GM10266 (cell line): Measurements from ENCODE around the gene SRGAP2C.
"Not testable (repeated sequence)": the region's sequence is repeated elsewhere in the genome, so short reads cannot be mapped to it uniquely, and the experiment has no call there.

Experiments
- DNase-seq: peaks from one replicate; pipeline ENCODE4 v3.0.0; 2012; ENCODE audit errors: extremely low spot score

The SRGAP2C gene

DNA sequence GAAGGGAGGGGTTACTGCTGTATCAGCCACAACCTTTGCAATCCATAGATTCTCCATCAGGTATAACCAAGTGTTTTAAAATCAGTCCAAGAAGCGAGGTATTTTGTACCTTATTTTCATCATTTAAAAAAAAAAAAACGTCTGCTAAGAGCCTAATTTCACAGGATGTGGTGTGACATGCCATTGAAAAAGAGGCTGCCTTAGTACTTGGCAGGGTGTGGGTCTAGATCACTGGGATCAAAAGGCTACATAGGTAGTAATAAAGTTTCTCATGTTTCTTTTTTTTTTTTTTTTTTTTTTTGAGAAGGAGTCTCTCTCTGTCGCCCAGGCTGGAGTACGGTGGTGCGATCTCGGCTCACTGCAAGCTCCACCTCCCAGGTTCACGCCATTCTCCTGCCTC is 192.2 kb downstream of the SRGAP2C start:
- not testable (repeated sequence) for DNase-seq

DNA sequence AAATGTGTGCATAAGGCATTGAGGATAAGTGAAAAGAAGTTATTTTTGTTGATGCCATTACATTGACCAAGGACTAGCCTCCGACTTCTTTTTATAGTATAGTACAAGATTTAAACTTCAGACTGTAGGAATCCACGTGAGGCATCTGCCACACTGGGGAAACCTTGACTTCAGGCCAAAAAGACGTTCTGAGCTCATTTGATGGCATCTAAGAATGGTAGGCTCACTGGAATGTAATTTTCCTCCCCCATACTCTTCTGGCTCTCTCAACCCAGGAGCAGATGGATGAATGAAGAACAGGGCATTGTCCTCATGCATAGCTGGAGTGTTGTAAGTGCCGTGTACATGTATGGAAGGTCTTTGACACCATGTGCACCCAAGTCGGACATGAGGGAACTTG is 194.0 kb downstream of the SRGAP2C start:
- not testable (repeated sequence) for DNase-seq

DNA sequence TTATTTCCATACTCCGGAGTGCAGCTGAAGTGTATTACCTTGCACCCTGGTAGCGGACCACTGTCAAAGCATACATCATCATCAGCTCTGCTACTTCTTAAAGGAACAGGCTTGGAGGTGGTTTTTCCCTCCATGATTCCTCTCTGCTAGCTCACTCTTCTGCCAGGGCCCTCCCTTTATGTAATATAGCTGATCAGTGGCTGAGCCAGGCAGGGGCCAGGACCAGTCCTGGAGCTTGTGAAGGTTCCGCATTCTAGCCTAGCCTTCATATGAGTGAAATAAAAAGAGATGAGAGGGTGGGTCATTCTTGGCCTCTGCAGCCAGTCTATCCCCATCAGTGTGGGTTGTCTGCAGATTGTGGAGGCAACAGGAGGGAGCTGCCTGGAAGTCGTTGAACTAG is 200.0 kb downstream of the SRGAP2C start:
- DNase-seq = not testable (repeated sequence)

GRCh38 chr1:121385162-121385561 is 200.4 kb downstream of the SRGAP2C start:
- not testable (repeated sequence) for DNase-seq

- DNase-seq = not testable (repeated sequence)
Observed at GRCh38 chr1:121385563-121386288, 201.0 kb downstream of the SRGAP2C start.

- DNase-seq = not testable (repeated sequence)
Observed at GRCh38 chr1:121386319-121386948, 201.7 kb downstream of the SRGAP2C start.

GRCh38 chr1:121389895-121390560 is 205.3 kb downstream of the SRGAP2C start:
- not testable (repeated sequence) for DNase-seq

DNA sequence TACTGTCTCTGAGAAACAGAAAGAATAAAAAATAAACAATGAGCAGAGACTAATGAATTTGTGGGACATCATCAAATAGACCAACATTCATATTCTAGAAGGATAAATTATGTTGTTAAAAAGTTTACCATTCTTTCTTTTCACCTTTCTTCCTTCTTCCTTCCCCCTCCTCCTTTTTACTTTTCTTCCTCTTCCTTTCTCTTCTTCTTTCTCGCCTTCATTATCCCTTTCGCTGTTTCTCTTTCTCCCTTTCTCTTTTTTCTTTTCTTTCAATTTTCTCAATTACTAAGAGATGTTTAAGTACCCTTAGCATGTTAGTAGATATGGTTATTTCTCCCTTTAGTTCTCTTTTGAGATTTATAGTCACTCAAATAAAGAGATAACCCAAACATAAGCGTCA is 207.4 kb downstream of the SRGAP2C start:
- not testable (repeated sequence) for DNase-seq

GRCh38 chr1:121395718-121396201 is 211.0 kb downstream of the SRGAP2C start:
- DNase-seq = not testable (repeated sequence)

- not testable (repeated sequence) for DNase-seq
Observed at GRCh38 chr1:121396335-121397081, 211.7 kb downstream of the SRGAP2C start.

DNA sequence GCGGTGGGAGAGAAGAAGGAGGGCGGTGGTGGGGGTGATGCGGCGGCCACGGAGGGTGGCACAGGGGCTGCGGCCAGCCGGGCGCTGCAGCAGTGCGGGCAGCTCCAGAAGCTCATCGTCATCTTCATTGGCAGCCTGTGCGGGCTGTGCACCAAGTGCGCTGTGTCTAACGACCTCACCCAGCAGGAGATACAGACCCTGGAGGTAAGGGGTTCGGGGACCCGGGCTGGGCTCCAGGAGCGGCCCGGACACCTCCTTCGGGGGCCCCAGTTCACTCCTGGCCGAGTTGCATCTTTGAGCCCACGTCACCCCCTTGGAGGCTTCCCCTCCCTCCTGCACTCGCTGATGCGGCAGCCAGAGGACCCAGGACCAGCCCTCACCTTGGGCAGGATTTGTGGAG is 212.3 kb downstream of the SRGAP2C start:
- DNase-seq = not testable (repeated sequence)

- not testable (repeated sequence) for DNase-seq
Observed at GRCh38 chr1:121399193-121399592, 214.4 kb downstream of the SRGAP2C start.

GRCh38 chr1:121400108-121400507 is 215.3 kb downstream of the SRGAP2C start:
- not testable (repeated sequence) for DNase-seq

GRCh38 chr1:121400541-121401310 is 216.0 kb downstream of the SRGAP2C start:
- not testable (repeated sequence) for DNase-seq

DNA sequence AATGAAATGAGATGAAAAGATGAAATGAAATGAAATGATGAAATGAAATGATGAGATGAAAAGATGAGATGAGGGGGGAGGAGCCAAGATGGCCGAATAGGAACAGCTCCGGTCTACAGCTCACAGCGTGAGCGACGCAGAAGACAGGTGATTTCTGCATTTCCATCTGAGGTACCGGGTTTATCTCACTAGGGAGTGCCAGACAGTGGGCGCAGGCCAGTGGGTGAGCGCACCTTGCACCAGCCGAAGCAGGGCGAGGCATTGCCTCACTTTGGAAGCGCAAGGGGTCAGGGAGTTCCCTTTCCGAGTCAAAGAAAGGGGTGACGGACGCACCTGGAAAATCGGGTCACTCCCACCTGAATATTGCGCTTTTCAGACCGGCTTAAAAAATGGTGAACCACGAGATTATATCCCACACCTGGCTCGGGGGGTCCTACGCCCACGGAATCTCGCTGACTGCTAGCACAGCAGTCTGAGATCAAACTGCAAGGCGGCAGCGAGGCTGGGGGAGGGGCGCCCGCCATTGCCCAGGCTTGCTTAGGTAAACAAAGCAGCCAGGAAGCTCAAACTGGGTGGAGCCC is 216.7 kb downstream of the SRGAP2C start:
- not testable (repeated sequence) for DNase-seq

DNA sequence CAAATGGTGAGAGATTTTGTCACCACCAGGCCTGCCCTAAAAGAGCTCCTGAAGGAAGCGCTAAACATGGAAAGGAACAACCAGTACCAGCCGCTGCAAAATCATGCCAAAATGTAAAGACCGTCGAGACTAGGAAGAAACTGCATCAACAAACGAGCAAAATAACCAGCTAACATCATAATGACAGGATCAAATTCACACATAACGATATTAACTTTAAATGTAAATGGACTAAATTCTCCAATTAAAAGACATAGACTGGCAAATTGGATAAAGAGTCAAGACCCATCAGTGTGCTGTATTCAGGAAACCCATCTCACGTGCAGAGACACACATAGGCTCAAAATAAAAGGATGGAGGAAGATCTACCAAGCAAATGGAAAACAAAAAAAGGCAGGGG is 218.5 kb downstream of the SRGAP2C start:
- not testable (repeated sequence) for DNase-seq
